GM21381 (cell line): ENCODE results near the gene DYRK4.
"Not testable (repeated sequence)": the region's sequence is repeated elsewhere in the genome, so short reads cannot be mapped to it uniquely, and the experiment has no call there.

Experiments used
- ATAC-seq: cut with Tn5 transposase; IDR thresholded peaks from one replicate; pipeline ENCODE4 v1.9.1; 2021; ENCODE audit warnings: mild to moderate bottlenecking, moderate library complexity; ENCODE audit not compliant: unreplicated experiment

Gene DYRK4, protein sequence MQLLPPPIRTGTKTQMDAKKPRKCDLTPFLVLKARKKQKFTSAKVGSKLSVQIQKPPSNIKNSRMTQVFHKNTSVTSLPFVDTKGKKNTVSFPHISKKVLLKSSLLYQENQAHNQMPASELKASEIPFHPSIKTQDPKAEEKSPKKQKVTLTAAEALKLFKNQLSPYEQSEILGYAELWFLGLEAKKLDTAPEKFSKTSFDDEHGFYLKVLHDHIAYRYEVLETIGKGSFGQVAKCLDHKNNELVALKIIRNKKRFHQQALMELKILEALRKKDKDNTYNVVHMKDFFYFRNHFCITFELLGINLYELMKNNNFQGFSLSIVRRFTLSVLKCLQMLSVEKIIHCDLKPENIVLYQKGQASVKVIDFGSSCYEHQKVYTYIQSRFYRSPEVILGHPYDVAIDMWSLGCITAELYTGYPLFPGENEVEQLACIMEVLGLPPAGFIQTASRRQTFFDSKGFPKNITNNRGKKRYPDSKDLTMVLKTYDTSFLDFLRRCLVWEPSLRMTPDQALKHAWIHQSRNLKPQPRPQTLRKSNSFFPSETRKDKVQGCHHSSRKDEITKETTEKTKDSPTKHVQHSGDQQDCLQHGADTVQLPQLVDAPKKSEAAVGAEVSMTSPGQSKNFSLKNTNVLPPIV

DNA sequence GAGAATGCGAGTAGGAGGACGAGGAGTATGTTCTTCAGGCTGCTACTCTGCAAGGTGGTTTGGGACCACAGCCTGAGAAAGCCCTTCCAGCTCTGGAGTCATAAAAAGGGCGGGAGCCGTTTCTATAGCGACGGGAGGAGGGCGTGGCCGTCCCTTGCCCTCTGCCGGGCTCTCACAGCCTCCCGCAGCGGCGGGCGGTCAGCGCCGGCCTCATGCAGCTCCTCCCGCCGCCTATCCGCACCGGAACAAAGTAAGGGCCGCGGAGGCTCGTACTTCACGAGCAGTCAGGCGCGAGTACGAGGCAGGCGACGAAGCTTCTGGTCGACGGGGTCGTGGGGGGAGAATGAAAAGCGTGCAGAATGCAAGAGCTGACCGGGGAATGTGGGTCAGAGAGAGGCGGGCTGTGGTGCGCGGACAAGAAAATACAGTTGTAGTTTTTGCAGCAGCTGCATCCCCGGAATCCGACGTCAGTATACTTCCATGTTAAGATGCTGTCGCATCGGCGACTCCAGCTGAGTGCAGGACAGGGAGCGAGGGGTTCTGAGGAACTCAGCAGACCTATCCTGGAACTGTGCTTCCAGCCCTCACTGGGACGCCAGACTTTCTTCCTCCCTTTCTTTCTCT lies at the start of gene DYRK4:
Gene DYRK4 (plus strand): TSS at position 175 of the 624 bp plus-strand sequence. CDS start 38 bp downstream, at position 213.
- no peak for ATAC-seq

DNA sequence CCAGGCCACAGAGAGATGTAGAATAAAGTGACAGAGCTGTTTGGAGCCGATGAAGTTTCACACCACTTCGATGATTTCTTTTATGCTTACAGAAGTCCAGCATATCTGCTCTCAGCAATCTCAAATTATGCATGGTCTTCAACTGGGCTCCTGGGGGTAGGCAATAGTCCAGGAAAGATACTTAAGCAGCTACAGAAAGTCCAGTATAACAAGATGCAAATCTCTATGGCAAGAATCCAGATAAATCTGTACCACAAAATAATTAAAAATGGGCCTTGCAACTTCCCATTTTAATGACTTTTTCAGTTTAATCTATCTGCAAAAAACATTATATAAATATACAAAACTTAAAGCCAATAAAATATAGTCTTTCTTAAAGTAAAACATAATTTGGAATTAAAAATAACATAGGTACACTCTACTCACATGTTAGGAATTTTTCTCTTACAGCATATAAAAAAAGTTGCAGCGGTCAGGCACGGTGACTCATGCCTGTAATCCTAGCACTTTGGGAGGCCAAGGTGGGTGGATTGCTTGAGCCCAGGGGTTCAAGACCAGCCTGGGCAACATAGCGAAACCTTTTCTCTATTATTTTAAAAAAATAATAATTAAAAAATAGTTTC lies 43.8 kb upstream of the DYRK4 start:
- no peak for ATAC-seq

DNA sequence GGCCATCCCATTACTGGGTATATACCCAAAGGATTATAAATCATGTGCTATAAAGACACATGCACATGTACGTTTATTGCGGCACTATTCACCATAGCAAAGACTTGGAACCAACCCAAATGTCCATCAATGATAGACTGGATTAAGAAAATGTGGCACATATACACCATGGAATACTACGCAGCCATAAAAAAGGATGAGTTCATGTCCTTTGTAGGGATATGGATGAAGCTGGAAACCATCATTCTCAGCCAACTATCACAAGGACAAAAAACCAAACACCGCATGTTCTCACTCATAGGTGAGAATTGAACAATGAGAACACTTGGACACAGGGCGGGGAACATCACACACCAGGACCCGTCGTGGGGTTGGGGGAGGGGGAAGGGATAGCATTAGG lies 38.6 kb upstream of the DYRK4 start:
- not testable (repeated sequence) for ATAC-seq

DNA sequence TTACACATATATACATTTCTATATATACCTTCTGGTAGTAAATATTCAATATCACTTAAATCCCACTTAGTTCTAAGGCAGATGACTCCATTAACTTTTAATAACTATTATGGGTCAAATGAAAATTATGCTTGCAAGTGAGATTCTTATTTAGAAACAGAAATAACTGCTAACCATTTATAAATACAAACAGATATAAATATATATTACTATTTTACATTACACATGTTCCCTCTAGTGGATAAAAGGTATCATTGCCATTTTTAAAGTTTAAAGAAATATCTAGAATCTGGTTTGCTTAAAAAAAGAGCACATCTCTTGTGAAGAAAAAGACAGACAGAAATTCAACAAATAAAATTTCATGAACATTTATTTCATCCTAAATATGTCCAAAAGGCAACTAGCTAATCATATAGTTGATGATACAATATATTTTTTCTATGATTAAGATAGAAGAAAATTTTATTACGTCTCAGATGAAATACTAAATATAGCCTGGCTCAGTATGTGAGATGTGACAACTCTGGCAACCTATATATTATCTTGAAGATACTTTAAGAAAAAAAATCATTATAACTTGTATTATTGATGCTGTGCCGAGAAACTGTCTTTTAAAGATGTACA lies 35.0 kb upstream of the DYRK4 start:
- no peak for ATAC-seq

DNA sequence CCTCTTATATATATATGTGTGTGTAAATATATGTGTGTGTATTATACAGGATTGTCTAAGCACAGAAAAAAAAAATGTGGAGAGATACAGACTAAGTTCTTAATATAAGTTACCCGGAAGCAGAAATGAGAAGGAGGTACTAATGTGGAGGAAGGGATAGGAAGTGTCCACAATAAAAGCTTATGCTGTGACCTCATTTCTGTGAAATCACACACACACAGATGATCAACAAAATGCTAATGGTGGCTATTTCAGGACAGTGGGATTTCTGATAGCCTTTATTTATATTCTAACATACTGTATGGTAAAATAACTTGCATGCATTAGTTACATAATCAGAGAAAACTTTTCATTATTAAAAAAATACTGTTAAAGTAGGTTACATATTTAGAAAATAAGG lies 31.8 kb upstream of the DYRK4 start:
- no peak for ATAC-seq

DNA sequence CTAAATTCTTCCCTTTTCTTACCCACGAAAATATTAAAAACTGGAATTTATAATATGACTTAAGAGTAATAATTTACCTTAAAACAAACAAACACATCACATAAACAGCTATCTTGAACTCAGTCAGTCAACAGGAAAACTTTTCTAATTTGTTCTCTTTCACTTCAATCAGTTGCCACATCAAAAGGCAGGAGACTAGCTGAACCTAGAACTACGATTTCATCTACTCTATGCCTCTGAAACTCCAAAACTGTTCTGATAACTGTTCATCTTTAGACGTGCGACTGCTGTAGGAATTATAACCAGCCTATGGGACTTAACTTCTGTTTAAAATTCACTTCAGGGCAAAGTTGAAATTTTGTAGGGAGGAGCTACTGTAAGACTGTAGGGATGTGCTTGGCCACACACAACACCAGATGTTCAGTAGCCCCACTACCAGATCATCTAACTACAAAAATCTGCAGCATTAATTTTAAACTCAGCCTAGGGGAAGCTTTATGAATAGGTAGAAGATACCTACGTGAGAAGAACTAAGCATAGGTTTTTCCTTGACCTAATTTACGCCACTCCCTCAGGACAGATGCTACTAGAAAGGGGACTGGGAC lies 30.9 kb upstream of the DYRK4 start:
- ATAC-seq, result no peak

DNA sequence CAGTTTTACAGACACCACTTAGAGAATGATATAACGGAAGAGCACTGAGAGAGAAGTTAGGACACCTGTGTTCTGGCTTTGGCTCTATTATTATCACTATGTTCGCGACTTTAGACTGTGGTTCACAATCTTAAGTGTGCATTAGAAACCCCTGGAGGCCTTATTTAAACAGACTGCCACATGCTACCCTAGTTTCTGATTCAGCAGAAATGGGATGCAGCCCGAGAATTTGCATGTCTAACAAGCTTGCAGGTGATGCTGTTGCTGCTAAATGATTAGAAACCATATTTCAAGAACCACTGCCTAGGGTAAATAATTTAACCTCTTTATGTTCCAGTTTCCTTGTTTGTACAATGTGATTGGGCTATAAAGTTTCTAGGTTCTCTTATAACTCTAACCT lies 26.9 kb upstream of the DYRK4 start:
- no peak for ATAC-seq

DNA sequence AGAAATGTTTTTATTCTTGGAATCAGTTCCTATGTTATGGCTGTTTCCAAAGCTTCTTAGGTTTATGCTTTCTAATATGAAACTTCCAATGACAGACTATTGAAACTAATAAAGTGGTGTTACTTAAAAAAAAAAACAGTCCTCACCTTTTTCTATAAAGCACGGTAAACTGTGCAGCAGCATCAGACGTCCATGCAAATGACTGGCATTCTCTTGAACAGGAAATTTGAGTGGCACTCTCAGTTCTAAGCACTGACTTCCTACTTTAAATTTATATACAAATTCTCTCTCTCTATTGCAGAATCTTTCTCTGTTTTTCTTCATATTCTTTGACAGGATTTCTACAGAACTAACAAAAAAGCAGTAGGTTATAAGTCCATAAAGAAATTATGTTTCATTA lies 26.1 kb upstream of the DYRK4 start:
- ATAC-seq, result no peak

DNA sequence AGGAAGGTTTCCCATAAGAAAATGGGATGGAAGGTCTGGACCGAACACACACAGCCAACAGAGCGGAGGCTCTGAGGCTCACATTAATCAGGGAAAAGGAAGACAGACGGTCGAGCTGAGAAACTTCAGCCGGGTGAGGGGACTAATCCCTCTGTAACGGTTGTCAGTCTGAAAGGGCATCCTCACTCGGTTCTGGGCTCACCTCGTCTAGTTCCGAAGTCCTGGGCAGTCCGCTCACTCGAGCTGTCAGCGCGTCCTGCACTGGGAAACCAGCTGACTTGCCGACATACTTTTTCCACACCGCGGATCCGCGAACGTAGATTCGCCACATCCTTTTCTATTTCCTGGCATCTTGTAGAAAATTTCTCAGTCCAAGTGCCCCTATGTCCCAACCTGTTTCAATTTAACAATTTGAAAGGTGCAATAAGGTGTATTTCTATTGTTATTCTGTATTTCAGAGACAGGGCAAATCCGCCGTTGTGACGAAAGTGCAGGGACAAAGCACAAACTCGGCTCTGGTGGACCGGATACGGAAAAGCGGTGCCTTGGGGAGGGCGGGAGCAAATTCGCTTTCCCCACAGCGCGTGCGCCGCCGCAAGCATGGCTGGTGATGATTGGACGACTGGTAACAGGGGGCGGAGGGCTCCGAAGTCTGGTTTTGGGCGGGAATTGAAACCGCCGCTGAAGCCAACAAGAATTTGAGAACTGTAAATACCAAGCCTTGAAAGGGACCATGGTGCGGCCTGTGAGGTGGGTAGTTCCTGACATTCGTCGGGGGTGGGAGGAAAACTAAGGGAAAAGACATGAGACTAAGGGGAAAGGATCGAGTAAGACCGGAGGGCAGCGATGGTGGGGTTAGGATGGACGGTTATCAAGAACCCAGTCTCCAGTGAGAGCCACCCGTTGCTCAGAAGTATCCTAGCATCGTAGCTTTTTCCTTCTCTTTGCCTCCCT lies 23.5 kb upstream of the DYRK4 start, which contains the start of gene RAD51AP1:
Gene RAD51AP1 (plus strand): TSS at position 684 of the 954 bp plus-strand sequence. CDS start 50 bp downstream, at position 734.
- ATAC-seq, result peak; percentile 86

DNA sequence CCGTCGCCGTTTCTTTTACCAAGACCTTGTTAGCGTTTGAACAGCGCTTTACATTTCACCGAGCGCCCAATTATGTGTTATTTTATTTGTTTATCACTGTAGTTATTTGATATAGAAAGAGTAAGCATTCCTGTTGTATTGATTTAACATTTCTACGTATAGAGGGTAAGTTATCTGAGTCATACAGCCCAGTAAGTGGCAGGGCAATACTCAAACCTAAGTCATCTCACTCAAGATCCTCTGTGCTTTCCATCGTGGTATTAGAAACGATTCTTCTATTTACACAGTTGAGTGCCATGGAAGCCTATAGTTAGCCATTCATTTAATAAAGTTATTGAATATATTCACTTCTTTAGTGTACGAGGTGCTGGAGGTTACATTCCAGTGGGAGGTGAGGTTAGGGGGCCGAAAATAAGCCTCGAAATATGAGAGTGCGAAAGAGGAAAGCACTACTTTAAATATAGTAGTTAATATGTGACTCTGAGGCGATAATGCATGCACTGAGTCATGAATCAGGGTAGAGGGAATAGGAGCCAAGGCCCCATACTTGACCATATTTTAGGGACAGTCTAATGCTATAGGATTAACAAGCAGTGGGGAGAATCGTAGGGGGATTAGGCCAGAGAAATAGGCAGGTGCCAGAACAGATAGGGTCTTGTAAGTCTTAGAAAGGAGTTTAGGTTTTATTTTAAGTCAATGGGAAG lies 22.7 kb upstream of the DYRK4 start:
- ATAC-seq, result no peak

DNA sequence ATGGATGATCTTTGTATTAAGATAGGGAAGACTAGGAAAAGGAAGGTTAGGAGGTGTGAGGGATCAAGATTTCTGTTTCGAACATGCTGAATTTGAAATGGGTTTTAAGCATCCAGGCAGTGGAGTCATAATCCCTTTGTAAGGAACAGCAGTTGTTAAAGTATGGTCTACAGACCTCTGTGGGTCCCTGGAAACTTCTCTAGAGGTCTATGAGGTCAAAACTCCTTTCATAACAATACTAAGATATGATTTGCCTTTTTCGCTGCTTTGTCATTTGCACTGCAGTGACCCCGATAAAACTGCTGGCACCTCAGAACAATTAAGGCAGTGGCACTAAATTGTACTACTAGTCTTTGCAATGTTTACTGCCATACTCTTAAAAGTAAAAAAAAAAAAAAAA lies 21.8 kb upstream of the DYRK4 start:
- ATAC-seq, result no peak

DNA sequence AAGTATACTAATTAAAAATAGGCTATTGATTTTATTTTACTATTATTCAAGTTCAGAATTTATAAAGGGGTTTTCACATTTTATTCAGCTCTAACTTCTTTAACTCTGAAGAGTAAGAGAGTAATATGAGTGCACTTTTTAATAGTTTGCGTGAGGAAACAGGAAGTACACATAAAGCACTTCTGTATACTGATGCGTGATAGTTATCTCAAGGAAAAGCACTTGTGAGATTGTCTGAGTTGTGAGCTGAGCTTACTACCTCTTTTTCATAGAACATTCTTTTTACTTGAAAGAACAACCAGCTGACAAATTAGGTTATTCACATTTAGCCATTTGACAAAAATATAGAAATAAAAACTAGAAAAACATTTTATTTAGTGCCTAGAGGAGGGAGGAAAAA lies 21.4 kb upstream of the DYRK4 start:
- no peak for ATAC-seq

DNA sequence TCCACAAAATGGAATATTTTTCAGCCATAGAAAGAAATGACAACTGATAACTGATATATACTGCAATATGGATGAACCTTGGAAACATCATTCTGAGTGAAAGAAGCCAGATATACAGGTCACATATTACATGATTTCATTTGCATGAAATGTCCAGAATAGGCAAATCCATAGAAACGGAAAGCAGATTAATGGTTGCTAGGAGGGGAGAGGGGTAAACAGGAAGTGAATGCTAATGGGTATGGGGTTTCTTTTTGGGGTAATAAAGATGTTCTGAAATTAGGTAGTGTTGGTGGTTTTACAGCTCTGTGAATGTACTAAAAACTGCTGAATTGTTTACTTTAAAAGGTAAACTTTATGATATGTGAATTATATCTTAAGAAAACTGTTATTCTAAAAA lies 16.8 kb upstream of the DYRK4 start:
- ATAC-seq, result no peak

DNA sequence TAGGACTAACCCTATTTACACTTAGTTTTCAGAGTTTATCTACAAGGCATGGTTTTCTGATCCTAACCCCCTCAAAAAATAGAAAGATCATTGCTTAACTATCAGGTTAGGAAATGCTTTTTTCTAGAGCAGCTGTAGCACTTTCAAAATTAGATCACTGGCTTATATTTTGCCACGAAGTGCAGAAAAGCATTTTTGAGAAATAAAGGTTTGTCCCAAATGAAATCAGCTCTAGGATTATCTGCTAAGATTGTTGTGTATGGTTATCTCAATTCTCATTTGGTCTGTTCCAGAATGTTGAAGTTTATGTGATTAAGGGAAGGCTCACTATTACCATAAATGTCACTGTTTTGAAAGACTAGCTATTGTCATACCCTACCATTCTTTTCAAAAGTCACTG lies 9.8 kb upstream of the DYRK4 start:
- ATAC-seq, result no peak

DNA sequence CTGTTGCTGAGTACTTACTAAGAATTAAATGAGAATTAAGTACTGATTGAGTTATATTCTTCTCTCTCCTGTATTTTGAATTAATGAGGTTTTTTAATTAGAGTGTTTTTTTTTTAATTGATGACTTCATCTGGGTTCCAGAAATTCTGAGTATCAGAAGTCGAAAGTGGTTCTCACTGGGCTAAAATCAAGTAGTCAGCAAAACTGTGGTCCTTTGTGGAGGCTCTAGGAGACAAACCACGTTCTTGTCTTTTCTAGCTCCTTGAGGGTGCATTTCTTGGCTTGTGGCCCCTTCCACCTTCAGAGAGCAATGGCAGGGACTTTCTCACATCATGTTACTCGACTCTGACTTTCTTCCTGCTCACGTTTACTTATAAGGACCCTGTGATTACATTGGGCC lies 8.1 kb upstream of the DYRK4 start:
- ATAC-seq, result no peak

DNA sequence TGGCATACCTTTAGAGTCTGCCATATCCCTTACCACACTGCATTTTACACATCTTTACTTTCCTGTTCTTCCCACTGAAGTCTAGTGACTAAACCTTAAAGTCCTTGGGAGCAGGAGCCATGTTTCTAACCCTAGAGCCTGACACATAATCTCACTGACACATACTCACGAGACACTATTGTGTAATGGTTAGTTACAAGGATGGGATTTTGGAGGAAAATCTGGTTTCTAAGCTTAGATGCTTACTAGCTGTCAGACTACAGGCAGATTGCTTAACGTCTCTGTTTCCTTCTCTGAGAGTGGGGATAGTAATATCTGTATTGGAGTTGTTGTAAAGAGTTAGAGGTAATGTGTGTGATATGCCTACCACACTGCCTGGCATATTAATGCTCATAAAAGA lies 6.2 kb upstream of the DYRK4 start:
- no peak for ATAC-seq

DNA sequence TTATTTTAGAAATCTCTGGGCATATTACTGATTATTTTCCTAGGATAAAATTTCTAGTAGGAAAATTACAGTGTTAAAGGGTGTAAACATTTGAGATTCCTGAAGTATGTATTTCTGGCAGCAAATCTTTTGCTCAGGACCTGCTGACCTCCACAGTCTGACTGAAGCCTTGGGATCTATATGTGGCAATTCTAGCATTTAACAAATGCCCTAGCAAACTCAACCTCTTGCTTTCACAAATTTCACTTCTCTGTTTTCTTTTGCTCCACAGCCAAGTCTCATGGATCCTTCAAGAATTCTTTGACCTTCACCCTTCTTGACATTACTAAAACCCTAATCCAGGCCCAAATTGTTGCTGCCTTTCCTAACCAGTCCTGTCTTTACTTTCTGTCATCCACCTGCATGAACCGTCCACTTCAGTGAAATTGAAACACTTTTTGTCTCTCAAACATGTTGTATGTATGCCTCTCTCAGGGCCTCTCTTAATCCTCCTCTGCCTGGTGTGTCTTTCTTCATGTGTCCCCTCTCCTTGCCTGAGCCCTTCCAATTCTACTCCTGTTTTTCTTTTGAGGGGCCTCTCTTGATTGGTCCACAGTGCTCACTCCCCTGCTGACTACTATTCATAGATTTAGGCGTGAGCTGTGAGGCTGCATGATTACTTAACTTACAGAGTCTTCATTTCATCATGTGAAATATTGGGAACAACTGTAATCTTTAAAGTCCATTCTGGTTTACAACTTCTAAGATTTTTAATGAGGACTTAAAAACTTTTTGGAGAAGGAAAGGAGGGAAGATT lies 5.1 kb upstream of the DYRK4 start:
- no peak for ATAC-seq

DNA sequence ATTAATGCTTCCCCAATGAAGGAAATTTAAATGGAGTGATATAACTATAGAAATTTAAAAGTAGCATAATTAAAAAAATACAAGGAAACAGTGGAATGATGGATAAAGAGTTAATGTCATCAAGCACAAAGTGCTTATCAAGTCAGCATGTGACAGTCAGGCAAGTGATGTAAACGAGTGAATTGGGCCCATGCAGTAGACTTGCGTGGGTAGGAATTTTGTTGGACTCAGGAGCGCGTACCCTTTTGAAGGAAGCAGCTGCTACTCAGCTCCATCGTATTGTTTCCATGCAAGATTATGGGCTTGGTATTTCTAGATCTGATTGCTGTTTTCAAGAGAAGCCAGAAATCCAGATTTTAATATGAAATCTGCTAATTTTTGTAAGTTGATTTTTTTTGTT lies 4.4 kb upstream of the DYRK4 start:
- no peak for ATAC-seq
